Left kidney (tissue), 8 donors: ENCODE results near the gene ACOX3. TPM values are rescaled to one million over a fixed set of nuclear protein-coding genes. Genes with fewer than 3 reads are reported as not detected.
"Not testable (repeated sequence)": the region's sequence is repeated elsewhere in the genome, so short reads cannot be mapped to it uniquely, and the experiment has no call there.

ENCODE experiments used
- DNase-seq: peaks from one replicate; pipeline ENCODE4 v3.0.0-alpha.2; 2013
- long read RNA-seq, 8 donors: transcript quantifications; one replicate each; lab custom pipeline, GENCODE V29; 2026
- polyA plus RNA-seq: library from polyadenylated mRNA; unstranded; fragments of 120-200 nt; gene quantifications from one replicate; pipeline ENCODE4 v1.2.1, GENCODE V29; 2013; ENCODE audit not compliant: insufficient read length

Gene ACOX3
- 17.1 TPM for polyA plus RNA-seq
- long read RNA-seq, donor 1, partial matches to known transcripts = 0 of 2 reads
- long read RNA-seq, donor 1, other reads (novel, unspliced or antisense) = 0 of 2 reads
- long read RNA-seq, donor 2 = 0 reads
- long read RNA-seq, donor 3 = 0 reads
- long read RNA-seq, donor 4 = 0 reads
- long read RNA-seq, donor 5, partial matches to known transcripts = 0 of 2 reads
- long read RNA-seq, donor 5, other reads (novel, unspliced or antisense) = 0 of 2 reads
- long read RNA-seq, donor 6, partial matches to known transcripts = 0 of 3 reads
- long read RNA-seq, donor 6, other reads (novel, unspliced or antisense) = 0 of 3 reads
- long read RNA-seq, donor 7, partial matches to known transcripts = 0 of 2 reads
- long read RNA-seq, donor 7, other reads (novel, unspliced or antisense) = 0 of 2 reads
- long read RNA-seq, donor 8, partial matches to known transcripts = 0 of 1 reads
- long read RNA-seq, donor 8, other reads (novel, unspliced or antisense) = 0 of 1 reads

- peak; percentile 93 for DNase-seq
These were observed at the start of gene ACOX3, which contains the start of gene TRMT44 for GRCh38 chr4:8440492-8441311. TSS of gene ACOX3 (minus strand) at chr4:8440723. CDS start at chr4:8416521, 24,202 bp downstream. TSS of gene TRMT44 (plus strand) at chr4:8440777. CDS start at chr4:8440823, 46 bp downstream.

- no peak for DNase-seq
These were observed 48.4 kb upstream of the ACOX3 start for GRCh38 chr4:8488791-8489369.

DNA sequence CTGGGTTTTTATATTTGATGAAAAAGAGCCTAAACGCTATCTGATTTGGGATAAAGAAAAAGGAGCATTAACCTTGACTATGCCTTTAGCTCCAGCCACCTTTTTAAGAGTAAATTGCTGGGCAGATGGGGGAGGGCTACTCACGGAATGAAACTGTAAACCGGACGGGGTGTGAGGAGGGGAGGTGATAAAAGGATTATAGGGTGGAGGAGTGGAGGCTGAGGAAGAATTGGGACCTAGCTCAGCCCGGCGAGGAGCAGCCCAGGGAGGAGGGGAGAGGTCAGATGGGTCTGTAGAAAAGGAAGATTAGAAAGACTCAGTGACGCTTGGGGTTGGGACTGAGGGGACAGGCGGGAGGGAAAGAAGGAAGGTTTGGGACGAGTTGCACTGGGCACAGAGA lies 46.1 kb upstream of the ACOX3 start:
- DNase-seq = not testable (repeated sequence)

DNA sequence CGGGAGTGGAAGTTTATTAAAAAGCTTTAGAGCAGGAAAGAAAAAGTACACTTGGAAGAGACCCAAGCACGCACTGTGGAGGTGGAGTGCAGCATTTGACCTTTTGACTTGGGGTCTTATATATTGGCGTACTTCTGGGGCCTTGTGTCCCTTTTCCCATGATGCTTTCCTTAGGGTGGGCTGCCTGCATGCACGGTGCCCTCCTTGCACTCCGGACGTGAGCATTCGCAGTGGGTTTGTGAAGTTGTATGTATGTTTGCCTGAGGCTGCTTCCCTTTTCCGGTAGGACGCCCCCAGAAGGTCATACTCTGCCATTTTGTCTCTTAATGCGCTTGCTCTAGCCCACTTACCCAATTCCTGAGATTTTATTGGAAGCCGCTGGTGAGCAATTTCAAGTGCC lies 39.7 kb upstream of the ACOX3 start:
- DNase-seq = no peak

DNA sequence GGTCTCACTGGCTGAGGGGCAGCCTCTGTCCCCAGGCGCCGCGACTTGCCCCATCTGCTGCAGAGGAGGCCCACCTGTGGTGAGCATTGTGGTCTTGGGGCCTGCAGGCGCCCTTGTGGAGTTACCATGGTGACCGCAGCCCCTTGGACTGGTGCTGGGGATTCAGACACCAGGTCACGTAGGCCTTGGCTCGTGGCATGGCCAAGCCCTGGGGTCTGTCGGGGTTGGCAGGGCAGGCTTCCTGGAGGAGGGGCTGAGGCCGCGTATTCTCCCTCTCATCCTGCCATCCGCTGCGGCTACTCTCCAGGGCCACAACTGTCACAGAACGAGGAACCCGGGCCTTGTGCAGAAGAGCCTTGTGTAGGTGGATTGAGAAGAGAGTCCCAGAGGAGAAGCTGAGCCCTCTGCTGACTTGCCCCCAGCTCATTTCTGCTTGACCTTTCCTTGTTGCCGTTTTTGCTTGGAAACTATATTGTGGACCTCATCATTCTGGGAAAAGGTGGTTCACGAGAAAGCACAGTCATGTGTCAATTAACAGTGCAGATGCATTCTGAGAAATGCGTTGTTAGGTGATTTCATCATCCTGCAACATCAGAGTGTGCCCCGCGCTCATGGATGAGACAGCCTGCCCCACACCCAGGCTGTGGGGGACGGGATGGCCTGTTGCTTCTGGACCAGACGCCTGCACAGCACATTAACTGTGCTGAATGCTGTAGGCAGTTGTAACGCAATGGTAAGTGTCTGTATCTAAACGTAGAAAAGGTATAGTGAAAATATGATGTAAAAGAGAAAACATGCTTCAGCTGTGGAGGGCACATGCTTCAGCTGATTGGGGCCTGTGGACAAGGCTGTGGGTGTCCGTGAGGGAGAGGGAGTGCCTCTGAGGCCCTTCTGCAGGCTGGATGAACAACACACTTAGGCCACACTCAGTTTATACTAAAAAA lies 38.5 kb upstream of the ACOX3 start:
- no peak for DNase-seq

DNA sequence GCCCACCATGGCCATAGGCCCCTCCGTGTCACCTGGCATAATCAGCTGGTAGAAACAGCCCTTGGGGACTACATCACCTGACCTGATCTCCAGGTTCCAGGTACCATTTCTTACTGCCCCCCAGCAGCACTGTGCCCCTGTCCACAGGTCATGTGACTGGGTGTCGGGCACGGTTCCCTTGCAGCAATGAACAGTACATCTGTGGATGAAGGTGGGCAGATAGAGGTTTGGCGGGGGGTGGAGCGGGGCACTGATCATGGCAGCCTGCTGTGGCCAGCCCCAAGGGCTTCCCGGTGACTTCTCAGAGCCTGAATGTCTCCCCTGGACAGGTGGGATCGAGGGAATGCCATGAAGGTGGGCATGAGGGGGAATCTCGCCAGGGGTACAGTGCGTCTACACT lies 37.8 kb upstream of the ACOX3 start:
- DNase-seq = no peak

- no peak for DNase-seq
These were observed 37.2 kb upstream of the ACOX3 start for GRCh38 chr4:8477676-8478075.

DNA sequence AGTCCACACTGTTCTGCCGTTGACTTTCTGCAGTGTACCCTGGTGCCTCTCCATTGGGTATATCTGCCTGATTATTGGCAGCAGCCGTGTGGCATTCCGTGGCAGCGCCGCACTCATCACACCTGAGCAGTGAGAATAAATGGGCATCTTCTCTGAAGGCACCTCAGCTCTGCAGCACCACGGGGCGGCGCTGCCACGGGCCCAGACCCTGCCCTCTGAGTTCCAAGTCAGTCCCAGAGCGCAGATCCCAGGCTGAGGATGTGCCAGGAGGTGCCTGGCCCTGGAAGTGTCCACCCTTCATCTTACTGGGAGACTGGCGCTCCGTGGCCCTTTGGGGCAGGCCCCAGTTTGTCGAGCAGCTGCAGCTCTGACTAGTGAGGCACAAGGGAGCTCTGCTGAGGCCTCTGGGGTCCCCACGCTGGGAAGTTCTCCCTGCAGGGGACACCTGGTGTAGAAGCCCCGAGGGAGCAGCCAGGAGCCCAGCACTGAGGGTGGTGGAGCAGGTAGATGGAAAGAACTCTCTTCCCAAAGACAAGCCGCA lies 36.6 kb upstream of the ACOX3 start:
- DNase-seq = no peak

DNA sequence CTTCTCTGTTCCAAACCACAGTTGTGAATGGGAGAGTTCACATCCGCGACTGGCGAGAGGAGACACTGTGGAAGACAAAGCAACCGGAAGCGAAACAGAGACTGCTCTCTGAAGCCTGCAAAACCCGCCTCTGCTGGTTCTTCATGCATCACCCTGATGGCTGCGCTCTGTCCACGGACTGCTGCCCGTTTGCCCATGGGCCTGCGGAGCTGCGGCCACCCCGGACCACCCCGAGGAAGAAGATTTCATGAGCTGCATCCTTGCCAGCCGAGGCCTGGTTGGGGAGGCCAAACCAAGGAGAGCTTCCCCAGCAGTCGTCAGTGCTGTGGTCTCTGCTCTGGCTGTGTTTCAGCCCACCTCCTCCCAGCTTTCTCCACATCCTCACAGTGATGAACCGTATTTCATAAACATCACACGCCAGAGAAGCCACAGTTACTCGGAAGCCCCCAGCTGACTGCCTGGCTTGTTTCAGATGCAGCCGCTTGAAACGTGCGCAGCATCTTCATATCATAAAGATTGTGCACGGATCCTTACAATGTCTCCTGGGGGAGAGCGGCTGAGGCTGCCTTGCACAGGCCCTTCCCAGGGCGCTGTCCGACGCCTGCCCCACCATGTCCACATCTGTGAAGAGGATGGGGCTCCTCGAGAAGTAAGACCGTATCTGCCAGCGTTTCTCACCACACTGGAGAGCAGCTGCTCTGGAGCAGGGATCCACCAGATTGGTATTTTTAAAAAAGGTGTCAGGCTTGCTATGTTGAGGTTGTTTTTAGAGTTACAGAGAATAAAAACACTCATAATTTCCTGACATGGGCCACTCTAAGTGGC lies 35.4 kb upstream of the ACOX3 start:
- no peak for DNase-seq

- DNase-seq = no peak
These were observed 34.3 kb upstream of the ACOX3 start for GRCh38 chr4:8474856-8475255.

DNA sequence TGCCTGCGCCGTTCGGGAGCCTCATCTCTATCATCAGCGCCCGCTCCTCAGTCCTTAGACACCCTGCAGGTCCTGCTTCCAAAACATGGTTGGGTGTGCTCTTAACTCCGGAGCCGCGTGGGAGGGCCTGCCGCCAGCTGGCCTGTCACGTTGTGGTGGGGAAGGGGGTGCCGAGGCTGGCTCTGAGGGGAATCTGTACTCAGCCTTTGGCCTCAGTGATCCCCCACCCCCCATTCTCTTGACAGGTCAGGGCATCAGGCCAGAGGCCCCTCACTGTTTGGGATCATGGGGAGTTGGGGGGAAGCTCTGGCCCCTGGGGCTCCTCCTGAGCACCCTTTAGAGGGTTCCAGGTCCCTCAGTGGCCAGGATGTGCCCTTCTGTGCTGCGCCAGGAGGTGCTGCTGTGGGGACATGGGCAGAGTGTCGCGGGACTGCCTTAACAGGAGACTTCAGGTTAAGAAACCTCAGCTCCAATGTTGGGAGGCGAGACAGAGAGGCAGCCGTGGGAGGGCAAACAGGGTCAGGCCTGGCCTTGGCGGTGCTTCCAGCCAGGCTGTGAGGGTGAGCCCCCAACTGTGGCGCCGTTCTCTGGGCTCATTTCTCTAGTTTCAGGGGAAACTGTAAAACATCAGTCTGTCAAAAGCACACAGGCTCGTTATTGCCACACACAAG lies 33.5 kb upstream of the ACOX3 start:
- no peak for DNase-seq

DNA sequence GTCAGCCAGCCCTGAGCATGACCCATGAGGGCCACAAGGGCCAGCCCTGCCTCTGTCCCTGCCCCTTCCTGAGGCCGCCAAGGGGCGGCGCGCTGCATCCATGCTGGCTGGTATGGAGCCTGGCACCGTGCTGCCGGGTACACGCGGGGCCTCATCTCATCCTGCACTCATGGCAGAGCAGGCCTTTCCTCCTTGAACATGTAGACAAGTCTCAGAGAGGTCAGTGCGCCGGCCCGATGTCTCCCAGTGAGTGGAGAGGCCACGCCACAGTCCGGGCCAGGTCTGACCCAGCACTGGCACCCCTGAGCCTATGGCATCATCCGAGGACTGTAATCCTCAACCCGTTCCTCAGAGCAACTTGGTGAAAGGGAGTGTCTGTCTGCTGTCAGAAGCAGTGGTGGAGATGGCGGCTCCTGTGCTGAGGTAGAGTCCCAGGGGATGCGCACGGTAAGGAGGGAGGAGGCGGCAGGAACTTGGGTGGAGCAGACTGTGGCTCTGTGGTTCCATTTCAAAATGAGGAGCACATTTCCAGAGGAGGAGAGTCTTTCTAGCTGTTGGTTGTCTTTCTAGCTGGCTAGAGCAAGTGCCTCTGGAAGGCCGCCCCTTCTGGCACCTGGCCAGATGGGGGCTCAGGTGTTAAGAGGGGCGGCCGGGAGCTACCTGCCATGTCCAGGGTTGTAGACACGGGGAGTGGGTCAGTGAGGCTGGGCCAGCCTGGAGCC lies 32.8 kb upstream of the ACOX3 start:
- no peak for DNase-seq

DNA sequence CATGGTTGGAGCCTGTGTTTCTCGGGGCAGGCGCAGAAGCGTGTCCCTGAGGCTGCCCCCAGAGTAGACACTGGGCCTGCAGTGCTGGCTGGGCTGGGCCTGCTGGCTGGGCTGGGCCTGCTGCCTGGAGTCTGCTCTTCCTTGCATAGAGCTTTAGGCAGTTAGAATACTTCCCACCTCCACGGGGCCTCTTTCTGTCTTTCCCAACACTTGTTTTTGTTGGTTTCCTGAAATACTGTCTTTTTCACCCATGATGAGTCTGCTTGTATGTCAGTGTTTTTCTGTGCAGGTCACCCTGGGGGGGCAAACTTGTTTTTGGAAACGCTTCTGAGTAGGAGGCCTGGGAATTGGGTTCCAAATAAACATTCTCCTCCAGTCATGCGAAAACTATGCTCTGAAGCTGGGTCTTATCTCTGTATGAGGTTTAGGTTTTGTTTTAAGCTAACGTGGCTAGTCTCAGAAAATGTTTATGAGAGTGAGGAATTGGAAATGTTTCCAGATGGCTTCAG lies 32.2 kb upstream of the ACOX3 start:
- DNase-seq = peak; percentile 74

DNA sequence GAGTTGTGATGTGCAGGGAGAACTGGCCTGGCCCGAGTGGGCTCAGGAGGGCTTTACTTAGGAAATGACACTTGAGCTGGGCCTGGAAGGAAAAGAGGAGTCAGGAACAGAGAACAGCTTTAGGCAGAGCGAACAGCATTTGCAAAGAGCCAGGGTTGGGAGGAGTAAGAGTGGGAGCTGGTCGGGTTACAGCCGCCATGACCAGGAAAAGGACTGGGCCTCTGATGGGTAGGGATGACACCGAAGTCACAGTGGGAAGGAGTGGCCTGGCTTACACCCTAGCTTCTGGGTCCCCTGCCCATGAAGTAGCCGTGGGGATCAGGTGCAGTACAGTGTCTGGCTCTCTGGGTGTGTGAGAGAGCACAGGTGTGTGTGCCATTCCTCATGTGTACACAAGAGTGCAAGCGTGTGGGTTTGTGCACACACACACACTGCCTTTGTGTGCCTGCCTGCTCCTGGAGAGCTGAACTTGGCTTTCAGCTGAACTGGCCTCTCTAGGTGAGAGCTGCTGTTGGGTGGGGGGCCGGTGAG lies 31.7 kb upstream of the ACOX3 start:
- DNase-seq = no peak

GRCh38 chr4:8471211-8471875 lies 30.8 kb upstream of the ACOX3 start:
- no peak for DNase-seq

GRCh38 chr4:8470451-8471024 lies 30.0 kb upstream of the ACOX3 start:
- no peak for DNase-seq

DNA sequence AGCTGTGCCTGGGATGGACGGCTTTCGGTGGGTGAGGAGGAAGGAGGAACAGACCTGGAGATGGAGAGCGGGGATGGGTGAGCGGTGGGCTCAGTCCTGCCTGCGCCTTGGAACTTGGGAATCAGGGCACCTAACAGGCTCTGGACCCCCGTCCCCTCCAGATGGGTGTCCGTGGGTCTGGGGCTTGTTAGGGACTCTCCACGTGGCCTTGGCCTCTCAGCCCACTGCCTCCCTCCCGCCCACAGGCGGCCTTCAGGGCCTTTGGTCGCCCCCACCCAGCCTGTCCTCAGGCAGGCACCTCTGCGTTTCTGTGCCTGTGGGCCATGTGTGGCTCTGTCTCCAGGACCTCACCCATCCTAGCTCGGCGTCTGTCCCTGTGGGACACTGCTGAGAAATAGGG lies 29.0 kb upstream of the ACOX3 start:
- no peak for DNase-seq
